Fibroblast of lung (primary cell): ENCODE data around the gene FNDC8. TPM values are rescaled to one million over a fixed set of nuclear protein-coding genes. Genes with fewer than 3 reads are reported as not detected.
"Not testable (repeated sequence)": the region's sequence is repeated elsewhere in the genome, so short reads cannot be mapped to it uniquely, and the experiment has no call there.

Experiments used
- DNase-seq, 2 donors: peaks; one replicate each; pipeline versions ENCODE4 v3.0.0 to v3.0.0-alpha.2; 2010; ENCODE audit warnings: low read depth in 2 of 2
- H2AFZ ChIP-seq: 2 replicates; pipeline ENCODE4 v1.5.1; 2012; ENCODE audit warnings: low read length, control low read depth, inconsistent platforms
- H3K27ac ChIP-seq: 2 replicates; pipeline ENCODE4 v1.5.1; 2011; ENCODE audit warnings: low read length, control low read depth; ENCODE audit not compliant: insufficient read depth
- H3K27me3 ChIP-seq: 2 replicates; pipeline ENCODE4 v1.5.1; 2011; ENCODE audit warnings: mild to moderate bottlenecking, low read length; ENCODE audit not compliant: control insufficient read depth, insufficient read depth
- H3K36me3 ChIP-seq: 2 replicates; pipeline ENCODE4 v1.5.1; 2011; ENCODE audit warnings: low read length; ENCODE audit not compliant: control insufficient read depth, insufficient read depth
- H3K4me1 ChIP-seq: 2 replicates; pipeline ENCODE4 v1.5.1; 2011; ENCODE audit warnings: low read length; ENCODE audit not compliant: control insufficient read depth, insufficient read depth; ENCODE audit errors: extremely low read depth
- H3K4me2 ChIP-seq: 2 replicates; pipeline ENCODE4 v1.5.1; 2011; ENCODE audit warnings: low read length, control low read depth; ENCODE audit not compliant: insufficient read depth; ENCODE audit errors: extremely low read depth
- H3K4me3 ChIP-seq, 4 experiments: fragments of 200-600 bp in 1 of 4; sonication (generic) in 1 of 4; replicated peaks in 1 of 4; 2 replicates each; pipeline ENCODE4 v1.5.1; 2011 to 2016; ENCODE audit warnings: low read length in 4 of 4, low read depth in 3 of 4, mild to moderate bottlenecking in 3 of 4, control low read depth in 2 of 4, inconsistent platforms in 1 of 4, mixed read lengths in 1 of 4; ENCODE audit not compliant: insufficient read depth in 1 of 4; ENCODE audit errors: control extremely low read depth in 1 of 4
- H3K79me2 ChIP-seq: 2 replicates; pipeline ENCODE4 v1.5.1; 2012; ENCODE audit warnings: mild to moderate bottlenecking, low read length, inconsistent platforms; ENCODE audit not compliant: control insufficient read depth, insufficient read depth
- H3K9ac ChIP-seq: 2 replicates; pipeline ENCODE4 v1.5.1; 2011; ENCODE audit warnings: mild to moderate bottlenecking, low read length, control low read depth; ENCODE audit not compliant: insufficient read depth
- H3K9me3 ChIP-seq: 2 replicates; pipeline ENCODE4 v1.5.1; 2012; ENCODE audit warnings: low read depth, low read length; ENCODE audit not compliant: control insufficient read depth, insufficient read depth
- H4K20me1 ChIP-seq: 2 replicates; pipeline ENCODE4 v1.5.1; 2011; ENCODE audit warnings: low read length; ENCODE audit not compliant: control insufficient read depth, insufficient read depth; ENCODE audit errors: extremely low read depth
- EZH2 ChIP-seq: IDR thresholded peaks from 2 replicates; pipeline ENCODE4 v1.5.1; 2012; ENCODE audit warnings: low read length, control low read depth, mild to moderate bottlenecking; ENCODE audit errors: missing control alignments
- polyA plus RNA-seq, 2 donors: library from polyadenylated mRNA; depleted of rRNA in 1 of 2; stranded (reverse) in 1 of 2; unstranded in 1 of 2; fragments of >200 nt; gene quantifications; 2 replicates each; pipeline ENCODE4 v1.2.1, GENCODE V29; 2011 to 2012; ENCODE audit warnings: missing spikeins in 1 of 2
- total RNA-seq: library from RNA; depleted of rRNA; stranded (reverse); fragments of >200 nt; gene quantifications from 2 replicates; pipeline ENCODE4 v1.2.1, GENCODE V29; 2014
- TF ChIP-seq, protein P1 (sequence below), 2 donors: IDR thresholded peaks in 1 of 2; conservative IDR thresholded peaks in 1 of 2; 1 replicate in 1 of 2; 2 replicates in 1 of 2; pipeline ENCODE4 v1.5.1; 2011 to 2012; ENCODE audit warnings: low read length in 2 of 2, control low read depth in 1 of 2, inconsistent platforms in 1 of 2, low read depth in 1 of 2, mild to moderate bottlenecking in 1 of 2

The FNDC8 gene
- total and polyA plus RNA-seq, 2 donors (not counting 1 experiment from before 2014, with no cell fraction given), result not detected

DNA sequence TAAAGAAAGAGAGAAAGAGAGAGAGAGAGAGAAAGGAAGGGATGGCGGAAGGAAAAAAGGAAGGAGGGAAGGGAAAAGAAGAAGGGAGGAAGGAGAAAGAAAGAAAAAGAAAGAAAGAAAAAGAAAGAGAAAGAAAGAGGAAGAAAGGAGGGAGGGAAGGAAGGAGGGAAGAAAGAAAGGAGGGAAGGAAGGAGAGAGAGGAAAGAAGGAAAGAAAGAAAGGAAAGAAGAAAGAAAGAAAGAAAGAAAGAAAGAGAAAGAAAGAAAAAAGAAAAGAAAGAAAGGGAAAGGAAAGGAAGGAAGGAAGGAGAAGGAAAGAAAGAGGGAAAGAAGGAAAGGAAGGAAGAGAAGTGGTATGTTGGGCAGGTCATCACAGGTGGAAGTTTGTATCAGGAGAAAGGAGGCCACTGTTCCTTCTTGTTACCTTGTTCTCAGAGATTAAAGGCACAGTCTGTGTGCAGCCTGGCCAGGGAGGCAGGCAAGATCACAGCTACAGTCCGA lies 53.5 kb downstream of the FNDC8 start:
- no peaks in the 10 kb centered on the region for H3K79me2 ChIP-seq
- H3K27ac ChIP-seq, result no peak overlapping the region
- H3K27me3 ChIP-seq, result peaks cover 5% of the 10 kb centered on the region
- H3K4me3 ChIP-seq, result no peak overlapping the region
- H3K4me1 ChIP-seq, result no peaks in the 10 kb centered on the region
- no peaks in the 10 kb centered on the region for H3K36me3 ChIP-seq
- DNase-seq, result no peak
- no peak overlapping the region for H2AFZ ChIP-seq
- H3K4me2 ChIP-seq, result no peak overlapping the region
- no peaks in the 10 kb centered on the region for H3K9me3 ChIP-seq
- TF ChIP-seq EZH2, result no peak
- TF ChIP-seq, protein P1, sequence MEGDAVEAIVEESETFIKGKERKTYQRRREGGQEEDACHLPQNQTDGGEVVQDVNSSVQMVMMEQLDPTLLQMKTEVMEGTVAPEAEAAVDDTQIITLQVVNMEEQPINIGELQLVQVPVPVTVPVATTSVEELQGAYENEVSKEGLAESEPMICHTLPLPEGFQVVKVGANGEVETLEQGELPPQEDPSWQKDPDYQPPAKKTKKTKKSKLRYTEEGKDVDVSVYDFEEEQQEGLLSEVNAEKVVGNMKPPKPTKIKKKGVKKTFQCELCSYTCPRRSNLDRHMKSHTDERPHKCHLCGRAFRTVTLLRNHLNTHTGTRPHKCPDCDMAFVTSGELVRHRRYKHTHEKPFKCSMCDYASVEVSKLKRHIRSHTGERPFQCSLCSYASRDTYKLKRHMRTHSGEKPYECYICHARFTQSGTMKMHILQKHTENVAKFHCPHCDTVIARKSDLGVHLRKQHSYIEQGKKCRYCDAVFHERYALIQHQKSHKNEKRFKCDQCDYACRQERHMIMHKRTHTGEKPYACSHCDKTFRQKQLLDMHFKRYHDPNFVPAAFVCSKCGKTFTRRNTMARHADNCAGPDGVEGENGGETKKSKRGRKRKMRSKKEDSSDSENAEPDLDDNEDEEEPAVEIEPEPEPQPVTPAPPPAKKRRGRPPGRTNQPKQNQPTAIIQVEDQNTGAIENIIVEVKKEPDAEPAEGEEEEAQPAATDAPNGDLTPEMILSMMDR (conservative IDR thresholded peaks at IDR 0.05 in 1 of 2, IDR thresholded peaks at IDR 0.05 in 1 of 2; ENCODE audit: low read depth in 1 of 2, low read length in 2 of 2), result no peak
- no peak overlapping the region for H3K9ac ChIP-seq
- H4K20me1 ChIP-seq, result no peaks in the 10 kb centered on the region

DNA sequence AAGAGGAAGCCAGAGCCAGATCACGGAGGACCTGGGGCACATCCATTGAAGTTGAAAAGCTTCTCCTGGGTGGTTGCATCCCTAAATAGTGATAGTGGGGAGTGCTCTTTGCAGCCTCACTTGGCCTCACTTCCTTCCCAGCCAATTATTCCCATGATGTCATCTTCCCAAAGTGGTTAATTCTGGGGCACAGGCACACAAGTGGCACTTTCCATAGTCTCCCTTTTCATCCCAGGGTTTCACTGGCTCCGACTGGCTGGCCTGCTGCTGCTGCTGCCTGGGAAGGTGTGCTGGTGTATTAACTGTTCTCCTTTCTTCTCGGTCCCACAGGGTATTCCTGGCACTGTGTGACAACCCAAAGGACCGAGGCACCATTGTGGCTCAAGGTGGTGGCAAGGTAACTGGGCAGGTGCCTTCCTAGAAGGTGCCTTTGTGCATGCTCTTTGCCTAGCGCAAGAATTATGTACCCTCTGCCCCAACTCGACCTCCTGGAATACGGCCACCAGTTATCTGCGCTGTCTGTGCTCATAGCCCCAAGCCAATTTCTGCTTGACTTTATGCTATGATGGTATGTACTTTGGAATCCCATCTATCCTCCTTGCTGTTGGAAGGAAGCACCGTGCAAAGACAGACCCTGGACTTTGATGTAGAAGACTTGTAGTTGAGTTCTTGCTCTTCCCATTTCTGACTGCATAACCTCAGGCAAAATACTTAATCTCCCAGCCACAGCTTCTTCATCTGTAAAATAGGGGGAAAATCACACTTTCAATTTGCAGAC lies 54.4 kb downstream of the FNDC8 start:
- no peak overlapping the region for H3K4me2 ChIP-seq
- H3K4me1 ChIP-seq, result no peaks in the 10 kb centered on the region
- no peaks in the 10 kb centered on the region for H3K9me3 ChIP-seq
- no peaks in the 10 kb centered on the region for H4K20me1 ChIP-seq
- no peak overlapping the region for H3K9ac ChIP-seq
- no peaks in the 10 kb centered on the region for H3K79me2 ChIP-seq
- no peak overlapping the region for H2AFZ ChIP-seq
- peaks cover 5% of the 10 kb centered on the region for H3K27me3 ChIP-seq
- no peak overlapping the region for H3K4me3 ChIP-seq
- H3K27ac ChIP-seq, result no peak overlapping the region
- DNase-seq, result no peak
- H3K36me3 ChIP-seq, result no peaks in the 10 kb centered on the region
- TF ChIP-seq, protein P1 (conservative IDR thresholded peaks at IDR 0.05 in 1 of 2, IDR thresholded peaks at IDR 0.05 in 1 of 2; ENCODE audit: low read depth in 1 of 2, low read length in 2 of 2), result no peak
- TF ChIP-seq EZH2, result no peak

DNA sequence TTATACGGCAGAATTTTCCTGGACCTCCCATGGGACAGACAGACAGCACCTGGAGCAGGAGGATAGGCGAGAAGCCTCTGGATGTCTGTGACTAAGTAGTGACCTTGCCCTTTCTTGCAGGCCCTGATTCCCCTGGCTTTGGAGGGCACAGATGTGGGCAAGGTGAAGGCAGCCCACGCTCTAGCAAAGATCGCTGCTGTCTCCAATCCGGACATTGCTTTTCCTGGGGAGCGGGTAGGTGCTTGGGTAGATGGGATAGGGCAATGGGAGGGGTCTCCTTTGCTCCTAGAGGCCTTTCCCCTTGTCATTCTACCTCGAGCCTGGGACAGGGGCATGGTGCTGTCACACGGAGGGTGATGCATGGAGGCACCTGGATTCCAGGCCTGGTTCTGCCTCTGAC lies 55.5 kb downstream of the FNDC8 start:
- no peak overlapping the region for H3K4me3 ChIP-seq
- H2AFZ ChIP-seq, result no peak overlapping the region
- H3K27ac ChIP-seq, result no peak overlapping the region
- no peaks in the 10 kb centered on the region for H4K20me1 ChIP-seq
- H3K9ac ChIP-seq, result no peak overlapping the region
- H3K36me3 ChIP-seq, result no peaks in the 10 kb centered on the region
- H3K9me3 ChIP-seq, result no peaks in the 10 kb centered on the region
- no peak for DNase-seq
- peaks cover 5% of the 10 kb centered on the region for H3K27me3 ChIP-seq
- H3K4me2 ChIP-seq, result no peak overlapping the region
- TF ChIP-seq, protein P1 (conservative IDR thresholded peaks at IDR 0.05 in 1 of 2, IDR thresholded peaks at IDR 0.05 in 1 of 2; ENCODE audit: low read depth in 1 of 2, low read length in 2 of 2), result no peak
- TF ChIP-seq EZH2, result no peak
- no peaks in the 10 kb centered on the region for H3K79me2 ChIP-seq
- H3K4me1 ChIP-seq, result no peaks in the 10 kb centered on the region

DNA sequence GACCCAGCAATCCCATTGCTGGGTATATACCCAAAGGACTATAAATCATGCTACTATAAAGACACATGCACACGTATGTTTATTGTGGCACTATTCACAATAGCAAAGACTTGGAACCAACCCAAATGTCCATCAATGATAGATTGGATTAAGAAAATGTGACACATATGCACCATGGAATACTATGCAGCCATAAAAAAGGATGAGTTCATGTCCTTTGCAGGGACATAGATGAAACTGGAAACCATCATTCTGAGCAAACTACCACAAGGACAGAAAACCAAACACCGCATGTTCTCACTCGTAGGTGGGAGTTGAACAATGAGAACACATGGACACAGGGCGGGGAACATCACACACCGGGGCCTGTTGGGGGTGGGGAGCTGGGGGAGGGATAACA lies 58.0 kb downstream of the FNDC8 start:
- H3K4me2 ChIP-seq, H3K79me2 ChIP-seq, H3K27me3 ChIP-seq, H3K36me3 ChIP-seq, H3K27ac ChIP-seq, H4K20me1 ChIP-seq, H3K9ac ChIP-seq, H2AFZ ChIP-seq, H3K4me3 ChIP-seq, DNase-seq, H3K4me1 ChIP-seq, H3K9me3 ChIP-seq: not testable (repeated sequence)
